AG08396 (cell line): ENCODE measurements around the gene ST6GALNAC1.
"Not testable (repeated sequence)": the region's sequence is repeated elsewhere in the genome, so short reads cannot be mapped to it uniquely, and the experiment has no call there.

Experiments used
- DNase-seq: peaks from one replicate; pipeline ENCODE4 v3.0.0; 2012; ENCODE audit warnings: low spot score, mixed read lengths

The ST6GALNAC1 gene

DNA sequence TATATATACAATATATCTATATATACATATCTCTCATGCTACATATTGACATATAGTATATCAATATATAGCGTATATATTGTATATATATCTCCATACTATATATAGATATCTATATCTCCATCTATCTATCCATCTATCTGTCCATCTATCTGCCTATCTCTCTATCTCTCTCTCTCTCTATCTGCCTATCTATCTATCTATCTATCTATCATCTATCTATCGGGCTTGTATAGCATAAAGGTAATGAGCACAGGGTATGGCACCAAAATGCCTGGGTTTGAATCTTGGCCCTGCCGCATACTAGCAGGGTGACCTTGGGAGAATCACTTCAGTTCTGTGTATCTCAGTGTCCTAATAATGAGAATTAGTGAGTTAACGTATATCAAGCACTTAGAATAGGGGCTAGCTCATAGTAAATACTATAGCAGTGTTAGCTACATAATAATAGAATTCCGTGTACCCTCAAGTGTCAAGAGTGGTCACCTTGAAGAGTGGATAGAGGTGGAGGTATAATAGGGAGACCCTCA, 1.5 kb downstream of the ST6GALNAC1 start:
- no peak for DNase-seq

DNA sequence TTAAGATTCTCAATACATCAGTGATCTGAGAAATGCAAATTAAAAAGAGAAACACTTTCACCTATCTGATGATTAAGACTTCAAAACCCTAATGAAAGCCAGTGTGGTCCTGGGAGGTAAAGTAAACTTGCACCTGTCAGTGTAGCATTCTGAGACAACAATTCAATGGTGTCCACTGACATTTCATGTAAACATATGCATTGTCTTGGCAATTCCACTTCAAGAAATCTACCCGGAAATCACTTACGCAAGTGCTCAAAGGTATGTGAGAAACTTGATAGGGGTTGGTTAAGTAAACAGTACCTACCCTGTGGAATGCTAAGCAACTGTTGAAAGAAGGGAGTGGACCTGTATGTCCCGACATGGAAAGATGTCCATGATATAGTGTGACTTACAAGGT, 2.1 kb downstream of the ST6GALNAC1 start:
- DNase-seq: no peak

DNA sequence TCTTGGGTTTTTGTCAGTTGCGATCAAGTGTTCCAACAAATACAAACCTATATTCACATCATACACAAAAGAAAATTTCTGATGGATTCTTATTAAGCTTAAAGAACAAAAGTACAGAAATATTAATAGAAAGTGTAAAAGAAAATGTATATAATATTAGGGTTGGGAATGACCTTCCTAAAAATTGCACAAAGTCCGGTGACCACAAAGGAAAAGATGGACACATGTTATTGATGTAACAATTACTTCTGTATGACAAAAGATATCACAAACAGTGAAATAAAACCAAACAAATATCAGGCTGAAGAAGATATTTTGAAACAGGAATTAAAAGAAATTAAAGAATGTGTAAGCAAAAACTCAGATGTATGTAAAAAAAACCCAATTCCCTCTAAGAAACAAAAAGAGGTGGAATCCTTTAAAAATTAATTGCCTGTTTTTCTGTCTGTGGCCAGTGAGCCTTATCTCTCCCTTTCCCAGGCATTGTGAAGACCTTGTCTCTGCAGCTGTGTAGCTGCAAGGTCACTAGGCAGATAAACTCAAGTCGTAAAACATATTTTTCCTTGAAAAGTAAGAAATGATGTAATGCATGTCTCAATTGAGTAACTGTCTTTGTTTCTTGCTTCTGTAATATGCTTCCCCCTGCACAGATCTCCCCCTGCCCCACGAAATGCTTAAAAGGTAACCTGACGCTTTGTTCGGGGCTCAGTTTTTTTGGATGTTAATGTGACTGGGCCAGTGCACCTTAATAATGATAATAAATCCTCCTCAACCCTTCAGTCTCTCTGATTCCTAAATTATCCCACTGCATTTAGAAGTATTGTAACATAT, 2.8 kb downstream of the ST6GALNAC1 start:
- no peak for DNase-seq

- DNase-seq: no peak
Observed at GRCh38 chr17:76638263-76638662, 5.3 kb downstream of the ST6GALNAC1 start.

GRCh38 chr17:76636486-76637206, 6.9 kb downstream of the ST6GALNAC1 start:
- DNase-seq: not testable (repeated sequence)

DNA sequence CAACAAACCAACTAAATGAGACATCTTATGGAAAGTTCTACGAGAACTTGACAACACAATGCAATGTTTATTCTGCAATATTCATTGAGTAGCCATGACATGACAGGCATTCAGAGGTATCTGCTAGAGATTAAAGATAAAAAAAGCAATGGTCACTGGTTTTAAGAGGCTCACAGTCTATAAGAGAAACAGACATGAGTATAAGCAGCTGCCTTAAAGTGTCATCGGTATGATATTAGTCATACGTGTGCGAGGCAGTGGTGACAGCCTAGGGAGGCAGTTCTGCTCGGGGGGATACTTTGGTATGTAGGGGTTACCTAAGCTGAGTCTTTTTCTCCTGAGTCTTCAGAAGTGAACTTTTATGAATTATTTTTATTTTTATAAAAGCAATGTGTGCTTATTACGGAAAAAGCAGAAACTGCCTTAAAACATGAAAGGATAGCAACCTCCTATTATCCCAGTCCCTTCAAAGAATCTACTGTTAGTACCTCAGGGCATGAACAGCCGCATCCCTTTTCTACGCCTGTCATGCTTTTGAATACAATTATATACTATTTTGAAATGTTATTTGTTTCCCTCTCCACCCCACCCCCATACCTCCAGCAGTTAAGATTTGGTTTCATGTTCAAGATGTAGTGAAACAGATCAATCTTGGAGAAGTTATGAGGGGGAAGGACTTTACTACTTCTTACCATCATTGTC, 7.7 kb downstream of the ST6GALNAC1 start:
- no peak for DNase-seq

- DNase-seq: peak; percentile 44
Observed at GRCh38 chr17:76635039-76635438, 8.5 kb downstream of the ST6GALNAC1 start.

DNA sequence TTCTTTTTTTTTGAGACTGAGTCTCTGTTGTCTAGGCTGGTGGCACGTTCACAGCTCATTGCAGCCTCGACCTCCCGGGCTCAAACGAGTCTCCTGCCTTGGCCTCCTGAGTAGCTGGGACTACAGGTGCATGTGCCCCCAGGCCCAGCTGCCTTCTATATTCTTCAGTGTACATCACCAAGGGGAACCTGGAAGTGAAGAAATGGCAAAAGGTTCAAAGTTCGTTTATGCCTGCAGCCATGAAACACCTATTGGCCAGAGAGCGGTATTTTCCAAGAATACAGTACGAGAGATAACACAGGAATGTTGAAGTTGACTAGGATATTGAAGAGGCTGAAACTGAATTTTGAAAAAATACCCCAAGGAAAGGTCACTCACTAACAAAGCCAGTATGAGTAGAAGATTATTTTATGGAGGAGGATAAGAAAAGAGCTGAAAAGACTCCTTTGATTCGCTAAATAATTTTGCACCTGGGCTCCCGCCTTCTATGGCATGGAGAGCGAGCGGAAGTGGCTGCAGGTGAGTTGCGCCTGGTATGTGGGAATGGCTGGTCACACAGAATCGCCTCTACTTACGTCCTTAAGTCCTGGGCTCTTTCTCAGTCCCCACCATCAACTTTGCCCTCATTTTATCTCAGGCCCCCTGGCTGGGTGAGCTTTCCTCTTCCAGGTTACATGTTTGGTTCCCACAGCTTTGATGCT, 9.8 kb downstream of the ST6GALNAC1 start:
- DNase-seq: no peak

GRCh38 chr17:76631821-76632565, 11.6 kb downstream of the ST6GALNAC1 start:
- DNase-seq: peak; percentile 43

- DNase-seq: no peak
Observed at GRCh38 chr17:76630151-76630550, 13.4 kb downstream of the ST6GALNAC1 start.

DNA sequence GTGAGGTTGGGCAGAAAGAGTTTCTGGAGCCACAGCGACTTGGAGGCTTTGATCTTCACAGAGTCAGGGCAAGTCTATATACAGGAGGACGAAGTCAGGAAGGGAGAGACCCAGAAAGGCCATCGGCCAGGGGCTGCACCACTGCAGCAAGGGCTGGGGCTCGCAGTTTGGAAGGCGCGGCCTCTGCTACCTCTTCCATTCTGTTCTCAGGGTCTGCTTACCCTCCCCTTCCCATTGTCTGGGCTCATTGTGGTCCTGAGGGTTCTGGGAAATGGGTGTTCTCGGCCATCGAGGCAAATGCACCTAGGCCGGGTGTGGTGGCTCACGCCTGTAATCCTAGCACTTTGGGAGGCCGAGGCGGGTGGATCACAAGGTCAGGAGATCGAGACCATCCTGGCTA, 16.0 kb downstream of the ST6GALNAC1 start:
- DNase-seq: no peak

- DNase-seq: no peak
Observed at GRCh38 chr17:76626442-76626841, 17.1 kb downstream of the ST6GALNAC1 start.

- no peak for DNase-seq
Observed at GRCh38 chr17:76625496-76625895, 18.1 kb downstream of the ST6GALNAC1 start.

- DNase-seq: peak; percentile 91
Observed at GRCh38 chr17:76623271-76624146, 20.0 kb downstream of the ST6GALNAC1 start.

- DNase-seq: no peak
Observed at GRCh38 chr17:76617838-76618237, 25.7 kb downstream of the ST6GALNAC1 start.

- no peak for DNase-seq
Observed at GRCh38 chr17:76614912-76615617, 28.5 kb downstream of the ST6GALNAC1 start.

- not testable (repeated sequence) for DNase-seq
Observed at GRCh38 chr17:76614064-76614759, 29.3 kb downstream of the ST6GALNAC1 start.

- DNase-seq: no peak
Observed at GRCh38 chr17:76612977-76613851, 30.3 kb downstream of the ST6GALNAC1 start.
